B cell (primary cell): ENCODE data around the gene PSTPIP1. TPM values are rescaled to one million over a fixed set of nuclear protein-coding genes. Genes with fewer than 3 reads are reported as not detected.

Experiments
- ATAC-seq: fragments of 200-7000 bp; cut with Tn5 transposase; one replicate; pipeline ENCODE4 v1.10.0; 2021; ENCODE audit warnings: low read depth, mild to moderate bottlenecking, moderate number of reproducible peaks, moderate library complexity
- CTCF ChIA-PET: fragments of 350-600 bp; sonication (Branson Sonifier 250); formaldehyde crosslinking; loops from one replicate; lab custom pipeline; 2021; ENCODE audit warnings: antibody characterized with exemption, inconsistent platforms; lab: Charles Lee
- POLR2A ChIA-PET: fragments of 350-600 bp; sonication (Branson Sonifier 250); formaldehyde crosslinking; loops from one replicate; lab custom pipeline; 2021; ENCODE audit warnings: antibody characterized with exemption; lab: Charles Lee
- DNase-seq: peaks from one replicate; pipeline ENCODE4 v3.0.0; 2013
- H2AFZ ChIP-seq: 2 replicates; pipeline ENCODE4 v1.6.1; 2012; ENCODE audit warnings: mild to moderate bottlenecking, low read depth, low read length; ENCODE audit not compliant: insufficient read depth, poor library complexity, severe bottlenecking
- H3K27ac ChIP-seq, 2 donors: 1 replicate in 1 of 2; 2 replicates in 1 of 2; pipeline ENCODE4 v1.5.1; 2012 to 2013; ENCODE audit warnings: low read length in 2 of 2, mild to moderate bottlenecking in 2 of 2, moderate library complexity in 1 of 2
- H3K27me3 ChIP-seq, 4 experiments: fragments of 200-600 bp in 1 of 4; sonication (generic) in 1 of 4; replicated peaks in 1 of 4; 1 replicate in 2 of 4; 2 replicates in 2 of 4; pipeline versions ENCODE4 v1.6.1 to v1.7.0; 2013 to 2016; ENCODE audit warnings: low read length in 3 of 4, mild to moderate bottlenecking in 2 of 4, mixed read lengths in 1 of 4, moderate library complexity in 1 of 4; ENCODE audit not compliant: insufficient read depth in 4 of 4, control insufficient read depth in 3 of 4; ENCODE audit errors: control extremely low read depth in 1 of 4
- H3K36me3 ChIP-seq, 2 experiments: replicated peaks in 1 of 2; 1 replicate in 1 of 2; 2 replicates in 1 of 2; pipeline versions ENCODE4 v1.6.1 to v1.7.1; 2013; ENCODE audit warnings: low read length in 1 of 2; ENCODE audit not compliant: insufficient read depth in 2 of 2, control insufficient read depth in 1 of 2; ENCODE audit errors: control extremely low read depth in 1 of 2, extremely low read depth in 1 of 2
- H3K4me1 ChIP-seq, 2 donors: fragments of 200-600 bp in 1 of 2; sonication (generic) in 1 of 2; 1 replicate in 1 of 2; 2 replicates in 1 of 2; pipeline versions ENCODE4 v1.5.1 to v1.6.1; 2013 to 2017; ENCODE audit warnings: low read length in 2 of 2; ENCODE audit not compliant: control insufficient read depth in 2 of 2, insufficient read depth in 2 of 2
- H3K4me2 ChIP-seq: replicated peaks from 2 replicates; pipeline ENCODE3; 2012; ENCODE audit warnings: mild to moderate bottlenecking, low read depth, low read length; ENCODE audit not compliant: poor library complexity, severe bottlenecking
- H3K4me3 ChIP-seq, 5 experiments: fragments of 200-600 bp in 1 of 5; sonication (generic) in 1 of 5; 1 replicate in 3 of 5; 2 replicates in 2 of 5; pipeline versions ENCODE4 v1.5.1 to v1.7.0; 2011 to 2016; ENCODE audit warnings: low read length in 4 of 5, mild to moderate bottlenecking in 4 of 5, low read depth in 2 of 5, control low read depth in 1 of 5, moderate library complexity in 1 of 5; ENCODE audit not compliant: insufficient read depth in 1 of 5; ENCODE audit errors: control extremely low read depth in 1 of 5, extremely low read depth in 1 of 5
- H3K79me2 ChIP-seq: fragments of 200-600 bp; sonication (generic); one replicate; pipeline ENCODE4 v1.6.0; 2016; ENCODE audit warnings: low read length; ENCODE audit not compliant: control insufficient read depth, insufficient read depth
- H3K9ac ChIP-seq: fragments of 200-600 bp; sonication (generic); 2 replicates; pipeline ENCODE4 v1.6.1; 2017; ENCODE audit warnings: mild to moderate bottlenecking, low read length, moderate library complexity
- H3K9me3 ChIP-seq, 3 donors: one replicate each; pipeline versions ENCODE4 v1.6.1 to v1.7.1; 2013; ENCODE audit warnings: low read length in 2 of 3; ENCODE audit not compliant: control insufficient read depth in 2 of 3, insufficient read depth in 1 of 3; ENCODE audit errors: control extremely low read depth in 1 of 3
- H4K20me1 ChIP-seq: 2 replicates; pipeline ENCODE4 v1.6.0; 2012; ENCODE audit warnings: mild to moderate bottlenecking, low read length; ENCODE audit not compliant: insufficient read depth, control insufficient read depth, poor library complexity, severe bottlenecking
- H3K27ac Mint-ChIP-seq: one replicate; pipeline ENCODE4 v1.8.0; 2021; ENCODE audit warnings: mixed read lengths
- H3K27me3 Mint-ChIP-seq: one replicate; pipeline ENCODE4 v1.8.0; 2021; ENCODE audit warnings: mixed read lengths
- H3K4me1 Mint-ChIP-seq: one replicate; pipeline ENCODE4 v1.8.0; 2021; ENCODE audit warnings: mixed read lengths
- H3K4me3 Mint-ChIP-seq: one replicate; pipeline ENCODE4 v1.8.0; 2021; ENCODE audit warnings: mixed read lengths
- H3K9me3 Mint-ChIP-seq: one replicate; pipeline ENCODE4 v1.8.0; 2022; ENCODE audit warnings: mixed read lengths; ENCODE audit not compliant: insufficient read depth
- CTCF ChIP-seq: fragments of 200-600 bp; IDR thresholded peaks from one replicate; pipeline ENCODE4 v1.8.0; 2022; ENCODE audit warnings: antibody characterized with exemption, mild to moderate bottlenecking
- EZH2 ChIP-seq: IDR thresholded peaks from 2 replicates; pipeline ENCODE4 v1.6.1; 2012; ENCODE audit warnings: borderline replicate concordance, low read depth, mild to moderate bottlenecking, moderate library complexity, low read length; ENCODE audit not compliant: insufficient read depth, poor library complexity, severe bottlenecking
- WGBS: methylation state at CpG from one replicate; pipeline ENCODE4 v1.1.5; 2013; ENCODE audit warnings: missing lambda C conversion rate; ENCODE audit not compliant: insufficient coverage; 5-methylcytosine and 5-hydroxymethylcytosine counted together
- intact Hi-C: fragments of 100-400 bp; cut with micrococcal nuclease; formaldehyde crosslinking; loops from one replicate; pipeline ENCODE4 v1.10.0; 2022
- polyA plus RNA-seq: library from polyadenylated mRNA; depleted of rRNA; stranded (reverse); fragments of >200 nt; gene quantifications from 2 replicates; pipeline ENCODE4 v1.2.3, GENCODE V29; 2012
- total RNA-seq, 2 donors: library from RNA; stranded (reverse); fragments of 120-200 nt in 1 of 2; gene quantifications; 1 replicate in 1 of 2; 2 replicates in 1 of 2; pipeline versions ENCODE4 v1.2.3 to v1.2.4, GENCODE V29; 2013 to 2022

The PSTPIP1 gene
- total and polyA plus RNA-seq, 2 donors (not counting 1 experiment from before 2014, with no cell fraction given): 69.0 to 79.3 TPM

- H3K4me3 ChIP-seq: no peak overlapping the region
- ChIA-PET CTCF (interaction anchor here (1.8 to 2.2 kb wide), 2 partner anchors 51 to 55 kb away, joined by 4 to 7 read pairs; no protein-coding TSS in a partner anchor), POLR2A (no interaction called here)
- H2AFZ ChIP-seq: no peak overlapping the region
- peaks cover 3 to 6% of the 10 kb centered on the region in 2 donors for H3K4me1 ChIP-seq
- intact Hi-C loops: no loop called here
- TF ChIP-seq CTCF: no peak
- TF ChIP-seq EZH2: no peak
- H3K4me3 Mint-ChIP-seq: no peak overlapping the region
- WGBS: 92% methylated on average over 7 of the region's 7 CpGs
- H3K27ac ChIP-seq: no peak overlapping the region
- peaks cover 0 to 10% (median 0%) of the 10 kb centered on the region in 4 experiments for H3K27me3 ChIP-seq
- DNase-seq (no peak), ATAC-seq (no peak)
- H3K9ac ChIP-seq: no peak overlapping the region
- no peaks in the 10 kb centered on the region for H3K36me3 ChIP-seq
- peaks cover 0 to 11% (median 0%) of the 10 kb centered on the region in 3 donors for H3K9me3 ChIP-seq
- H3K4me1 Mint-ChIP-seq: peaks cover 3% of the 10 kb centered on the region
- H3K9me3 Mint-ChIP-seq: no peaks in the 10 kb centered on the region
- no peak overlapping the region for H3K4me2 ChIP-seq
- no peaks in the 10 kb centered on the region for H3K79me2 ChIP-seq
- H4K20me1 ChIP-seq: no peaks in the 10 kb centered on the region
- no peak overlapping the region for H3K27ac Mint-ChIP-seq
- peaks cover 4% of the 10 kb centered on the region for H3K27me3 Mint-ChIP-seq
These were observed 14.9 kb upstream of the PSTPIP1 start for GRCh38 chr15:76979996-76980520.

- Histone ChIP-seq H3K27ac (no peak overlapping the region), H2AFZ (no peak overlapping the region), H3K36me3 (no peaks in the 10 kb centered on the region), H3K79me2 (no peaks in the 10 kb centered on the region), H3K9me3 (peaks cover 0 to 11% (median 0%) of the 10 kb centered on the region in 3 donors), H4K20me1 (no peaks in the 10 kb centered on the region), H3K9ac (no peak overlapping the region), H3K27me3 (peaks cover 0 to 10% (median 0%) of the 10 kb centered on the region in 4 experiments), H3K4me3 (no peak overlapping the region), H3K4me2 (no peak overlapping the region), H3K4me1 (no peaks in the 10 kb centered on the region)
- intact Hi-C loops: no loop called here
- peaks cover 4% of the 10 kb centered on the region for H3K27me3 Mint-ChIP-seq
- DNase-seq (no peak), ATAC-seq (no peak)
- ChIA-PET POLR2A (interaction anchor here (1.7 kb wide), 1 partner anchor 13 kb away, joined by 4 read pairs; the partner anchor contains the start of gene PSTPIP1), CTCF (interaction anchor here (0.9 to 1.4 kb wide), 3 partner anchors 9 to 19 kb away, joined by 3 read pairs; no protein-coding TSS in a partner anchor)
- 93% methylated on average over 9 of the region's 9 CpGs for WGBS
- TF ChIP-seq CTCF: no peak
- TF ChIP-seq EZH2: no peak
- H3K27ac Mint-ChIP-seq: no peak overlapping the region
- no peak overlapping the region for H3K4me3 Mint-ChIP-seq
- no peaks in the 10 kb centered on the region for H3K9me3 Mint-ChIP-seq
- no peaks in the 10 kb centered on the region for H3K4me1 Mint-ChIP-seq
These were observed 12.6 kb upstream of the PSTPIP1 start for GRCh38 chr15:76982356-76982755.
